Stimulated activated CD4-positive, alpha-beta T cell treated with anti-CD3 and anti-CD28 coated beads, Interleukin-2, amount 100 ng/mL, for 48 hours (primary cell): Measurements from ENCODE around the gene RGS7.
"Not testable (repeated sequence)": the region's sequence is repeated elsewhere in the genome, so short reads cannot be mapped to it uniquely, and the experiment has no call there.

Experiments used
- DNase-seq, 2 donors: peaks; one replicate each; pipeline ENCODE4 v3.0.0-alpha.2; 2020

The RGS7 gene

DNA sequence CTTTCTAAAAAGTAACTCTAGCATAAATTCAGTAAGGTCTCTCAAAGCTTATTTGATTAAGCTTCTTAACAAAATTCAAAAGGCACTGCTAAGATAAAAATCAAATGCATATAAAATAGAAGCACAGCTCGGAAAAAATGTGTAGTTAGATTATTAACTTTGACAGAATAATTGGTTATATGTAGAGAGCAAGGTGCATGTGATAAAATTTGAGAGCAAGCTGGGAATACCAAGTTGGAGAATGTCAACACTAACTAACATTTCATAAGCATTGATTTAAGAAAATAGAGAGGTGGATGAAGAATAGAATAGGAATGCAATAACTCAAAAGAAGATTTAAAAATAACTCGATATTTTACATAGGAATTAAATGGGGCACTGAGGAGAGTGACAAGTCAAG lies 540.5 kb downstream of the RGS7 start:
- DNase-seq = no peak

DNA sequence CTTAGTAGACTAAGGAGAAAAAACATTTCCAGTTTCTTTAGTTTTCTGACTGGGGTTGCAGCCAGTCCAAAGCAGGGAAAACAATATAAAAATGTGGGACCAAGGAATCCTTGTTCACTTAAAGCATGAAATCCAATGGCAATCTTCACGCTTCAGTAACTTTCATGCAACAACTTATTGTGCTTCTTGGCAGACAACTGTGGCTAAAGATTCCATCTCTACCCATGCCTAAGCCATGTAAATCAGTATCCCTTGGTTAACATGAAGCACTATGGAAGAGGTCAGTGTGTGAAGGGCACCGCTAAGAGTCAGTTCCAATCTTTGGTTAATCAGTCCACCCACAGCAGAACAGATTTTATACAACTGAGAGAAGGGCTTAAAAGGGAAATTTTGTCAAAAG lies 543.3 kb downstream of the RGS7 start:
- no peak for DNase-seq

DNA sequence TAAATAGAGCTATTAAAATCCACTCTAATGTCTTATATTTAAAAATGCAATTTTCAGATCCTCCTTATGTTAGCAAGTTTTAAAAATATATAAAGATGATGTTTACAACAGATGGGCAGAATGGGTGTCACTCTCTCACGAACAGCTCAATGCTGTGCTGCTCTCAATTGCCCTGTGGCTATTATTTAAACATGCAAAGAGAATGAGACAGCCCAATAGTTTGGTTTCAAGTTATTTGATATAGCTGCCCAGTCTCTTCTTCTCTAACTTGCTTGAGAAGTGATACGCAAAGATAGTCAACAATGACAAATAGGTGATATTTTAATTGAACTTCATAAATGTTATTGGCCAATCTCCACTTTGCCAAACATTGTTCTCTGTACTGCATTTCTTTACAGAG lies 545.7 kb downstream of the RGS7 start:
- no peak for DNase-seq

DNA sequence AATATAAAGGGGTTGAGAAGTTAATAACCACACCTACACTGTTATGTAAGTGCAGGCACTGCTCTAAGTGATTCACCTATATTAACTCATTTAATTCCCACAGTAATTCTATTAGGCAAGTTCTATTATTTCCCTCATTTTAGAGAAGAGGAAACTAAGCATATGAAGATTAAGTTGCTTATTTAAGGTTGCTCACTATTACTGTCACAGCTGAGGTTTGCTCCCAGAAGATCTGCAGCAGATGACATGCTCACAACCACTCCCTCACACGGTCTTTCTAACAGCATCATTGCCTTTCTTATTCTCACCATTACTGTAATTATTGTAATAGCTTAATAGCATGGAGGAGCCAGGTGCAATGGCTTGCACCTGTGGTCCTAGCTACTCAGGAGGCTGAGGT lies 548.6 kb downstream of the RGS7 start:
- no peak for DNase-seq

DNA sequence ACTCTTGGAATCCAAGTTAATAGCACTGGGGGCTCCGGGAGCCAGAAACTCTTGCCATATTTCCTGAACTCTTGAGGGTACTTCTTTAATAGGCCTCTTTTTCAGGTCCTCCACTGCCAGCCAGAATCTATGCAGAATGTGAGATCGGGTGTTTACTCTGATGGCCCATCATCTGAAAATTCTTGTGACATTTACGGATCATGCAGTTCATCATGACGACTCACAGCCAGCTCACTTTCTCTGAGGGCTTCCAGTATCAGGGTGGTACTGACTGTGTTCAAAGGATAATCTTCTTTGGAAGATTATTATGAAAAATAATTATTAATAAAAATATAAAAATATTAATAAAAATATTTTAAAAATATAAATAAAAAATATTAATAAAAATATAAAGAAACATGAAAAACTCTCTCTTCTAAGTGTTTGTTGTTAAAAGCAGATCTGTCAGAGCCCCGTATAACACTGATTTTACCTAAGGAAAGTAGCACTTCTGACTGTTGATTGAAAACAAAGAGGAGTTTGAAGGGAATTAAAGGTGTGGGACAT lies 550.7 kb downstream of the RGS7 start:
- no peak for DNase-seq

DNA sequence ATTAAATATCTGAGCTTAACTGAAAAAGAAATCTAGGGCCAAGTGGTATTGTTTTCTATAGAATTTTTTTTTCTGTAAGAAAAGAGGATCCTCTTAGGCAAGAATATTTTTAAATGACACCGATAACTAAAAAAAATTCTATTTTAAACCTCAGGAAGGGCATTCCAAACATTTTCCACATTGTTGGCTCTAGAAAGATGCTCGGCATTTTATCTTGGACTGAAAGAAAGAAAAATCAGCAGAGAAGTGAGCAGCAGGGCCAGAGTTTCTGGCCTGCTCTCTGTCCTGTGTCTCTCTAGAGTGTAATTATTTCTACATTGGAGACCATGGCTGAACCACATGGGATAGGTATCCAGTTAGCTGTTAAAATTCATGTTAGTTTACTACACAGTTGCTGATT lies 552.5 kb downstream of the RGS7 start:
- DNase-seq = no peak

DNA sequence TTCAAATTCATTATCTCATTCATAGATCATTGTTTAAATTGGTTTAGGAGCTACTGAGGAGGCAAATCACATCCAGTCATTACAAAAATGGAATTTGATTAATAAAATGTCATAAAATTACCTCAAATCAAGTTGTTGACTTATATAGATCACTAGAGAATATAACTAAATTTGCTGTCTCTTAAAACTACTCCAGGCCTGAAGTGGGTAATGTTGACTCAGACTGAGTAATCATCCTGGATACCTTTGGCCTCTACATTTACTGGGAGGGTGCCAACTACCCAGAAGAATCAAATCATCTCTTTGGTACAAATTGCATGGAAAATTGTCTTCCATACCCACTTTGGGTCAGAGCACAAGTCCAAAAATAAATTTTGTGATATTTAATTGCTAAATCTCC lies 553.9 kb downstream of the RGS7 start:
- DNase-seq = no peak

DNA sequence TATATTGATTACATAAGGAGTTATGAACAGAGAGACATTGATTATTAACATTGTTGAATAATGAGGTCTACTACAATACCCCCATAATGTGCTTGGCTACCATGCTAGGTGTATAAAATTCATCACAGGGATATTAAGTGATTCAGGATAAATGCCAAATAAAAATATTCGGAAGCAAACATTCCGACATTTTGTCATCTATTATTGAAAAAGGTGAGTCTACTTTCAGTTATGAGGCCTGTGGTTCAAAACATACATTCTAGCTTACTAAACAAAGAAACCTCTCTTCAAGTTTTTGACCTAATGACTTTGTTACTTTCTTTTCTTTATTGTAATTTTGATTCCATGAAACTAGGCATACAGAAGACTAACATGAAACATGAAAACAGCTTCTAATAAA lies 554.7 kb downstream of the RGS7 start:
- DNase-seq = no peak

DNA sequence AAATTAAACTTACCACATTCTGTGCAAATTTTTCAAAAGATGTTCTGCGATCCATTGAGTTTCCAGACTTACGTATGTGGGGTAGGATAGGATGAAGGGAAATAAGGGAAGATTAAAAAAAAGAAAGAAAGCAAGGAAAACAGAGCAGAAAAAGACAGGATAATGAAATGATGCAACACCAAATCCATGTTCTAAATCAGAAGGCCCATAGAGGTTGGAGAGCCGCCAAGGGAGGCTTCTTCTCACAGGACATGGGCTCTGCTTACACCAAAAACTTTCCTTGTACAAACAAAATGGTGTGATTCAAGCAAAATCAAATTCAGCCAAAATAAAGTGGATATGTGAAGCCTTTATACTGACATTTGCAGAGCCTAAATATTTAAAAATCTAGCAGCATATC lies 555.6 kb downstream of the RGS7 start:
- DNase-seq = no peak

DNA sequence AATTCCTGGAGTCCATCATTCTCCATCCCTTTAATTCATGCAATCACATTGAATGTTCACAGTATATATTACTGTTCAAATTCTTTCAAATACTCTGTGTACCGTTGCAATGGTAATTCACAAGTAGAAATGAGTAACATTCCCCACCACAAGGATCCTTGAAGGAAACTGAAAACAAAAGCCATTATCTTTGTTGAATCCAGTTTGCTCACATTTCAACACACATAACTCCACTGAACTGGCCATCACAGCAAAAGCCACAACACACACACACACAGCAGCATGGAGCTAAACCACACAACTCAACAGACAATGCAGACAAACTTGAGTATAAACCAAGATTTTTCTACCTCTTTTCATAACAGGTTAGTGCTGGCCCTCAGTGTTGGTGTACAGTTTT lies 556.7 kb downstream of the RGS7 start:
- DNase-seq = no peak

DNA sequence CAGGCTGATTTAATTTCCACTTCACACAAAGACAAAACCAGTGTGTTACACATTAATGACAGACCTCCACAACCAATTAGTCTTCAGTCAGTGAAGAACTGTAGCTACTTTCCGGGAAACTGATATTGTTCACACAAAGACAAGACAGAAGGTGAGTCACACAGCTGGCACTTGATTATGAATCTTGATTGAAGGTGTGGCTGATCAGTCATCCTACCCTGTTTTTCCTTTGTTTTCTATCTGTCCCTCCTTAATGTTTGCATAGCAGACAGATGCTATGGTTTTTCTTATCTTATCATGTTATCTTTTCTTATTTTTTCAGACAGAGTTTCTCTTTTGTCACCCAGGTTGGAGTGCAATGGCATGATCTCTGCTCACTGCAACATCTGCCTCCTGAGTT lies 560.0 kb downstream of the RGS7 start:
- DNase-seq = no peak

DNA sequence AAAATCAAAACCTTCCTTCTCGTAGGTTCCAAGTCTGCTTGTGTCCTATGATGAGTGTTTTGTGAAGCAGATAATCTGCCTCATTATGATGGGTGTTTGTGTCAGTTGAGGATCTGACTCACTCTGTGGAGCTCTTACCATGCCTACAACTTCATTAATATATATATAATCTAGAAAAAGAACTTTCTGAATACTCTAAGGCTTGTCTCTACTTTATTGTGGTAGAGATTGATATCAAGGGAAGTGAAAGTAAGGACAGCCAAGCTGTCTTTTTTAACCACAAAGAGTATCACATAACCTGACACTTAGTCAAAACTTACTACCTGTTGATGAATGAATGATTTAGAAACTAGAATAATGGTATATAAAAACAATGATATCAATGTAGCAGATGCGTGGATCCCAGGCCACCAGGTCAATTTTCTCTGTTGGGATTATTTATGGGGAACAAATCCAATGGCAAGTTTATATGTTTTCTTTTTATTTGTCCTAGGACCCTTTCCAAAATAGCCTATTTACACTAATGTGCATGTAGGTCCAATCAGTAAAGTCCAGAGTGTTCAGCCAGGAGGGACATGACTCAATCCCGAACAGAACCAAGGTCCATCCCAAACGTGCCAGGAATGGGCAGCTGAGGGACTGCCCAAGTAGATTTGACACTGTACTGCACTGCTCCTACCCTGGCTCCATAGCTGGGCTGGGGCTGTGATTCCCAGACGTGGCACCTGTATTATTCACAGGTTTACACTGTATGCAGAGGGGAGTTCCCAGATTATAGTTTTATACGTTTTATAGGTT lies 562.8 kb downstream of the RGS7 start:
- no peak for DNase-seq

DNA sequence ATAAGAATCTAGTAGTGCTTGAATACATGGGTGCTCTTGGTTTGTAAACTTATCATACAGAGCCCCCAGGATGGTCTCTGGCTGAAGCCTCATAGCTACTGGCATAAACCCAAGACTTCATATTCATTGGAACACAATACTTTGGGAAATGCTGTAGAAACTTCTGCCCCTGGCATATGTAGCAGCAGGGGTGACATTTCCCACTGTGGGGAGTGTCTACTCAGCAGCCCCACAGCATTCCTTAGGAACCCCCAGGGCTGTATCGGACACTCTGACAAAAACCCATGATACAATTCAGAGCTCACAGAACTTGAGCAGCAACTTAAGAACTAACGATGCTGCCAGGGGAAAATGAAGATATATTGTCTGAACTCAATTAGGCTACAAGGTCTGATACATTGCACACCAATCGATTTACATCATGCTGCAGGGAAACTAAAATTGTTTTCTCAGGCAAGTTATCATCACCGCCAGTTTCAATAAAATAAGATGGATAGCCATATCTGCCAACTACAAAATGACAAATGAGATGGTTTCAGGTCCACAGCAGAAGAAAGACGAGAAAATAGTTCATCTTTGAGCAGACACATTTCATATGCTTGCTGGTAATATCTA lies 564.0 kb downstream of the RGS7 start:
- no peak for DNase-seq

DNA sequence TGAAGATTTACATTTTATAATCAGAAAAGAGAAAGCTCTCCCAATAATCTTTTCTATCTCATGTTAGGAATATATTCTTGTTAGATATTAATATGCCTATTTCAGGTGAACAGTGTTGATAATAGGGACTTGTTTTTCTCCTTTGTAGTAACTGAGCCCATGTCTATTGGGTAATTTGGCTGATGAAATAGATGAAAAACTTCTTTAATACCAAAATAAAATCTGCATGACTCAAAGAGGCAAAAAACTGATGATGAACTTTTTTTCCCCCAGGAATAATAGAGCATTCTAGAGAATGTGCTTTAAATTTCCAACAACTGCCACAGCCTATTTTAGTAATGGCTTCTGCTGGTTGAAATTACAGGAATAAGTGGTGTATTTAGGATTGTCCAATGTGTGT lies 566.1 kb downstream of the RGS7 start:
- DNase-seq = no peak

DNA sequence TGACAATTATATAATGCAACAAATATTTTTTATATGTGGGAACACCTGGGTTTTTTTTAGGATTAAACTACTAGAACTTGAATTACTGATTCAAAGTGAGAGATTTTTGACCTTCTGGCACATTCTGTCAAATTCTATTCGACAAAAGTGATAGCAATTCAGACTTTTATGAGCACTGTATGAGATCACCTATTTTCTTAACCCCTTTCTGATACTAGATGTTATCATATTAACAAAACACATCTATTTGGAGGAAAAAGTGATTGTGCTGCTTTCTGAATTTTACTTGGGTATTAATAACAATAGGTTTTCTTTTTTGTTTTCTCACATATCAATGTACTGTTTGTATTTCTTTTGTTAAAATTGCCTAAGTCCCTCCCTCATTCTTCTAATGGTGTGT lies 570.1 kb downstream of the RGS7 start:
- no peak for DNase-seq

DNA sequence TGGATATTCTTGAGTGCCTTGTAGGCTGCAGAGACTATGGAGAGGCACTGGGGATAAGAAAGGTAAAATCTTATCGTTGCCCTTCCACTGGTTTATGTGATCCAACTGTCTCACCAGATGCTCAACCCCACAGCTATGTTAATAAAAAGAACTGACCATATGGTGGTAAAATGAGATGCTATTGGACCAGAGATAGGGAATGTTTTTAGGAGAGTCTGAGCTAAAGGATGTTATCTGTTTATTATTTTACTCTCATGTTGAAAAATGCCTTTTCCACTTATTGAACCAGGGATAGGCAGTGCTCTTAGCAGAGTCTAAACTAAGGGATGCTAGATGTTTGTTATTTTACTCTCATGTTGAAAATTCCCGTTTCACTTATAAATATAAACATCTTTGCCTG lies 572.2 kb downstream of the RGS7 start:
- DNase-seq = no peak

DNA sequence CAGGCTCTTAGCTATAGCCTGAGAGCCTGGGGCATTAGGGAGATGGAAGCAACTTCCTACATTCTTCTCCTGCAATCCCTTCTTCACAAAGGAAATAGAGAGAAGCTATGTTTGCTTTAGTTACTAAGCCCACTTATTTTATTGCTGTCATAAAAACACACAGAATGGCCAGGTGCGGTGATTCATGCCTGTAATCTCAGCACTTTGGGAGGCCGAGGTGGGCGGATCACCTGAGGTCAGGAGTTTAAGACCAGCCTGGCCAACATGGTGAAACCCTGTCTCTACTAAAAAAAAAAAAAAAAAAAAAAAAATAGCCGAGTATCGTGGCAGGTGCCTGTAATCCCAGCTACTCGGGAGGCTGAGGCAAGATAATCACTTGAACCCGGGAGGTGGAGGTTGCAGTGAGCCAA lies 573.3 kb downstream of the RGS7 start:
- DNase-seq = not testable (repeated sequence)

DNA sequence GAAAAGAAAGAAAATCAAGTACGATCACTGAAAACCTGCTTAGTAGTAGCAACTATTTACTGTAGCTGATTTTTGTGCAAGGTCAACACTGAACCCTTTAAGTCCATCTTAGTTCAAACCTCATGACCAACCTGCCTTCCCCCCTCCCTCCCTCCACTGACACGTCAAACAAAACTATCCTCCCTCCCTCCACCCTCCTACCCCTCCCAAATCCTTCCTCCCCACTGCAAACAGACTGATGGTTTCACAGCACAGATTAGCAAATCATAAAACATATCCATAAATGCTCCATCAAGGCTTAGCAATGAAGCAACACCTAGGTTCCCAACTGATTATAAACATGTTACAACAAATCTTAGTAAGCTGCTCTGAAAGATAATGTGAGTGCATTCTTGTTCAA lies 580.8 kb downstream of the RGS7 start:
- DNase-seq = no peak

DNA sequence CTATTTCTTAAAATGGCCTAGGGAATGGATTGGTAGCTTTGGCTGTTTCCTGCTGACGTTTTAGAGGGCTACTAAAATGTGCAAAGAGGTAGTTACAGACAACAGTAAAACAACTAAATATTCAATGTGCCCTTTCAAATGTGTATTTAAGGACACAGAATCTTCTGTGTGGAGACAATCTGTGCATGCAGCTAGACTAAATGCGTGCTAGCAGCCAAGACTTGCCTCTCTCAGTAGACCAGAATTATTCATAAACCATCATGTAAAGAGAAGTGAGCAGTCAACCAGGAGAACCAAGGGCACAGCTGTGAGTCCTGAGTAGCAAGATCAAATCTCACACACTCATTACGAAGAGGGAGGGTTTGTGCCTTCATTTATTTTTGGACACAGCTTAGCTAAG lies 584.9 kb downstream of the RGS7 start:
- DNase-seq = no peak

DNA sequence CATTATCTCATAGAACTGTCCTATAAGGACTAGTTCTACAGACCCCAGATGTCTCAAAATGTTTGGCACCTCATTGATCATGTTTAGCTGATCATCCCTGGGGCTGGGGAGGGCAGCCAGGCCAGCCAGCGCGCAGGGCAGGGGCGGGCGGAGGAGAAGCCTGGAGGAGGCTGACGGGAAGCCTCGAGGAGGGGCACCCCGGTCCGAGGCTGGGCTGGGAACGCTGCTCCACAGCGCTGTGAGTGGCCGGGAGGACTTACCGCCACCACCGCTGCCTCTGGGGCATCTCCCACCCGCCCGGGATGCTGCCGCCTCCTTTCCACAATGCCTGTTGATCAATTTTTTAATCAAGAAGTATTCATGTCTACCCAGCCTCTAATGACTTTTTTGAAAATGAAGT lies 585.6 kb downstream of the RGS7 start:
- DNase-seq = no peak

DNA sequence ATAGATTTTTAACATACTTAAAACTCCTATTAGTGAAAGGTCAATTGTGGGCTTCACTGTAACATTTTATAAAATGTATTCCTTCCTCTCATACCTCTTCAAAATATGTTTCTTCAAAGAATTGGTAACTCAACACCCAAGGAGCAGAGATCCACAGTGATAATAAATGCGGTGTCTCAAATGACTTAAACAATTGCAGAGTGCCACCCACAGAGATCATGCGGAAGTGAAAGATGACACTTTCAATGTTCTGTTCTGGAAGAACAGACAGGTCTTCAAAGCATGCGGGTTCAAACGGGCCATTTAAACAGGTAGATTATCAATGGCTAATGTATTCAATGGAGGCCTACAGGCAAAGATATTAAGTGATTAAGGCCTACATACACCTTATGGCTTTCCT lies 588.0 kb downstream of the RGS7 start:
- DNase-seq = no peak

DNA sequence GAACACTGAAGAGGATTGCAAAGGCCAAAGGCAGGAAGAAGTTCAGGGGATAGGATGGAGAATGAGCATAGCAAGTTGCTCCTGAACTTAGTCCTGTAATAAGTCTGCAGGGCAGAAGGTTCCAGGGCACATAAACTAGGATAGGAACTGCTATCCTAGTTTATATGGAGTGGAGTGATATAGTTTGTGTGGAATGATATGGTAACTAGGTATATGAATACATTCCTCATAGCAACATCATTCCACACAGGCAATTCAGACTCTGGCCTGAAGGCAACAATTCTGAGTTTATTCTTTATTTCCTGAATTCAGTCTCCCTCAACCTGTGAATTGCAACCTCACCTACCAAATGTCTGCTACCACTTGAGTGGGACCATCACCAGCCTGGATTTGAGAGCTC lies 590.2 kb downstream of the RGS7 start:
- DNase-seq = no peak

DNA sequence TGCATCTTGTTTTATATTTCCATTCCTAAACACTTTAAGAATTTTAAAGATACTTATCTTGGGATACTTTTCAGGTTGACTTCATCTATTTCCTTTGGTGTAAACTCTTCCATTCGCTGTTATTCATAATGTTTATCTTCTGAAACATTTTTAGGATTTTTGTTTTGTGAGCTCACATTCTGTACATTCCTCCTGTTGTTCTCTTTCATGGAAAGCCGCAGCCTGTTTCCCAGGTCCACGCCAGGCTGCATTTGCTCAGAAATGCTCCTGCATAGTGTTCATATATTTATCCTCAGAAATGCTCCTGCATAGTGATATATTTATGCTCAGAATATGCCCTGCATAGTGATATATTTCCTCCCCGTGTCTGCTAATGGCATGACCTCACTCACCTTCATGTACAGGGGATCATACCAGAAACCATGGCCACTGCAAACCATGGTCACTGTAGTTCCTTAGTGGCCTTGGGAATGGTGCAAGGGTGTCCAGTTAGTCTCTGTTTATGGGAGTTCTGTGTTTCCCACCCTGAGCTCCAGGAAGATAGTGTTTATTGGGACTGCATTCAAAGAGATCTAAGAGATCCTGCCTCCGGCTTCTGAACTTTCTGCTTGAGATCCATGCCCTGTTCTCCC lies 591.2 kb downstream of the RGS7 start:
- no peak for DNase-seq

DNA sequence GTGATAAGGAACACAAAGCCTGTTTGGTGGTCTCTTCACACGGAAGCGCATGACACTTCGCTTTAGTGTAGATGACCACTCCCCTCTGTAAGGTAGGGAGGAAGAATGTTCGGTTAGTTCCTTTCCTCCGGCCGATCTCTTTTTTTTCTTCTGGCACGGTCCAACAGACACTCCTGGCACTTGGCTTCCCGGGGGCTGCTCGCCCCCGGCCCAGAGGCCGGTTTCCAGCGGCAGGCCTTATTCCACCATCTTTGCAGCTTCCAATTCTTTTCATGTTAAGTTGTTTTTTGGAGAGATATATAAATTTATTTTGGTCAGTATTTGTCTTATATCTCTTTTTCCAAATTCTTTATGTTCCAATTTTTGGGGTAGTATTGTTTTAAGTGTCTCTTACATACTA lies 593.2 kb downstream of the RGS7 start:
- no peak for DNase-seq
